GM18517 (cell line): ENCODE measurements around the gene H3-3A.

Experiments used
- ATAC-seq: cut with Tn5 transposase; IDR thresholded peaks from one replicate; pipeline ENCODE4 v1.9.1; 2021; ENCODE audit warnings: mild to moderate bottlenecking, moderate library complexity; ENCODE audit not compliant: unreplicated experiment

The H3-3A gene

GRCh38 chr1:226062558-226063223 is at the start of gene H3-3A:
TSS of gene H3-3A (plus strand) at chr1:226062716. CDS start at chr1:226064352, 1,636 bp downstream.
- peak; percentile 61 for ATAC-seq

GRCh38 chr1:226017070-226017469 is 45.4 kb upstream of the H3-3A start:
- no peak for ATAC-seq

- ATAC-seq: no peak
Measured at GRCh38 chr1:226019572-226019971, 42.9 kb upstream of the H3-3A start.

GRCh38 chr1:226021401-226021800 is 41.1 kb upstream of the H3-3A start:
- no peak for ATAC-seq

- no peak for ATAC-seq
Measured at GRCh38 chr1:226021801-226022200, 40.7 kb upstream of the H3-3A start.

- ATAC-seq: no peak
Measured at GRCh38 chr1:226023735-226024134, 38.8 kb upstream of the H3-3A start.

- no peak for ATAC-seq
Measured at GRCh38 chr1:226026833-226027232, 35.7 kb upstream of the H3-3A start.

- no peak for ATAC-seq
Measured at GRCh38 chr1:226027538-226028217, 34.8 kb upstream of the H3-3A start.

- peak; percentile 94 for ATAC-seq
Measured at GRCh38 chr1:226029093-226029496, 33.4 kb upstream of the H3-3A start.

GRCh38 chr1:226029568-226030225 is 32.8 kb upstream of the H3-3A start:
- no peak for ATAC-seq

GRCh38 chr1:226033582-226033981 is 28.9 kb upstream of the H3-3A start:
- ATAC-seq: no peak

- no peak for ATAC-seq
Measured at GRCh38 chr1:226033991-226034390, 28.5 kb upstream of the H3-3A start.

- ATAC-seq: no peak
Measured at GRCh38 chr1:226034482-226034881, 28.0 kb upstream of the H3-3A start.

- ATAC-seq: no peak
Measured at GRCh38 chr1:226035915-226036314, 26.6 kb upstream of the H3-3A start.

GRCh38 chr1:226038661-226039060 is 23.9 kb upstream of the H3-3A start:
- no peak for ATAC-seq

- ATAC-seq: no peak
Measured at GRCh38 chr1:226041419-226041818, 21.1 kb upstream of the H3-3A start.

- no peak for ATAC-seq
Measured at GRCh38 chr1:226044514-226045101, 17.9 kb upstream of the H3-3A start.

- no peak for ATAC-seq
Measured at GRCh38 chr1:226046240-226046639, 16.3 kb upstream of the H3-3A start.

GRCh38 chr1:226047495-226047894 is 15.0 kb upstream of the H3-3A start:
- ATAC-seq: no peak

- ATAC-seq: no peak
Measured at GRCh38 chr1:226048886-226049285, 13.6 kb upstream of the H3-3A start.

- no peak for ATAC-seq
Measured at GRCh38 chr1:226050133-226050532, 12.4 kb upstream of the H3-3A start.

GRCh38 chr1:226051365-226051764 is 11.2 kb upstream of the H3-3A start:
- ATAC-seq: no peak
